HG03378 (cell line): ENCODE data around the gene PPP6R3.

Source experiments
- ATAC-seq: cut with Tn5 transposase; IDR thresholded peaks from one replicate; pipeline ENCODE4 v1.9.1; 2021; ENCODE audit warnings: mild to moderate bottlenecking, moderate library complexity; ENCODE audit not compliant: unreplicated experiment

Gene PPP6R3

GRCh38 chr11:68661014-68661413 lies 200.5 kb downstream of the PPP6R3 start:
- no peak for ATAC-seq

GRCh38 chr11:68661697-68662603 lies 201.4 kb downstream of the PPP6R3 start:
- no peak for ATAC-seq

GRCh38 chr11:68663482-68664010 lies 203.0 kb downstream of the PPP6R3 start:
- no peak for ATAC-seq

GRCh38 chr11:68664141-68664540 lies 203.6 kb downstream of the PPP6R3 start:
- ATAC-seq, result no peak

- no peak for ATAC-seq
Measured at GRCh38 chr11:68664906-68665305, 204.4 kb downstream of the PPP6R3 start.
